K562 (cell line): ENCODE results near the gene NIN. TPM values are rescaled to one million over a fixed set of nuclear protein-coding genes. Genes with fewer than 3 reads are reported as not detected.

ENCODE experiments used
- ATAC-seq: fragments of 200-7000 bp; cut with Tn5 transposase; 3 replicates; pipeline ENCODE4 v1.9.1; 2020; ENCODE audit warnings: moderate library complexity
- BruUV-seq: library from RNA; stranded (reverse); fragments of 400-500 nt; replicated peaks from 2 replicates; lab custom pipeline; 2021; lab: Mats Ljungman, UMichigan
- CTCF ChIA-PET: fragments of 300-600 bp; formaldehyde crosslinking; extraction: SDS; loops from one replicate; lab custom pipeline; 2021; ENCODE audit warnings: low intra/inter-chr PET ratio; lab: Yijun Ruan, JAX
- POLR2A ChIA-PET: fragments of 300-600, 350-650 bp; sonication (Branson Sonifier 250); formaldehyde crosslinking; extraction: SDS; loops from one replicate; lab custom pipeline; 2021; ENCODE audit warnings: antibody characterized with exemption, inconsistent platforms; lab: Yijun Ruan, JAX
- DNase-seq, 4 experiments: peaks; one replicate each; pipeline versions ENCODE4 v3.0.0 to v3.0.0-alpha.2; 2011 to 2018; ENCODE audit warnings: low spot score in 3 of 4, mixed read lengths in 3 of 4; ENCODE audit errors: extremely low read depth in 1 of 4
- FAIRE-seq: peaks from 2 replicates; lab custom pipeline; 2011; peaks lifted over from hg19 to GRCh38; lab: Jason Lieb, UNC
- H2AFZ ChIP-seq: 2 replicates; pipeline ENCODE4 v1.6.0; 2011; ENCODE audit warnings: low read depth, low read length, control low read depth, inconsistent platforms
- H3K27ac ChIP-seq: fragments of 200-600 bp; 3 replicates; pipeline ENCODE4 v1.8.0; 2011; ENCODE audit warnings: low read depth, mild to moderate bottlenecking, control low read depth, inconsistent platforms, low read length, moderate library complexity, mixed read lengths; ENCODE audit errors: extremely low read depth
- H3K27me3 ChIP-seq, 2 experiments: fragments of 300-600 bp in 1 of 2; 2 replicates in 1 of 2; 3 replicates in 1 of 2; pipeline versions ENCODE4 v1.6.0 to v1.8.0; 2011; ENCODE audit warnings: inconsistent platforms in 2 of 2, low read length in 2 of 2, mild to moderate bottlenecking in 1 of 2, mixed read lengths in 1 of 2, moderate library complexity in 1 of 2; ENCODE audit not compliant: control insufficient read depth in 2 of 2, insufficient read depth in 2 of 2
- H3K36me3 ChIP-seq: fragments of 300-600 bp; 3 replicates; pipeline ENCODE4 v1.8.0; 2011; ENCODE audit warnings: mild to moderate bottlenecking, low read length, inconsistent platforms; ENCODE audit not compliant: control insufficient read depth, insufficient read depth
- H3K4me1 ChIP-seq, 2 experiments: fragments of 200-600 bp in 1 of 2; replicated peaks in 1 of 2; 2 replicates in 1 of 2; 3 replicates in 1 of 2; pipeline versions ENCODE4 v1.5.1 to v1.8.0; 2011; ENCODE audit warnings: inconsistent platforms in 2 of 2, low read length in 2 of 2, mild to moderate bottlenecking in 1 of 2, mixed read lengths in 1 of 2, moderate library complexity in 1 of 2; ENCODE audit not compliant: control insufficient read depth in 2 of 2, insufficient read depth in 2 of 2
- H3K4me2 ChIP-seq: 2 replicates; pipeline ENCODE4 v1.6.1; 2011; ENCODE audit warnings: low read length, control low read depth, inconsistent platforms, mixed read lengths; ENCODE audit not compliant: insufficient read depth
- H3K4me3 ChIP-seq: fragments of 200-600 bp; sonication (generic), shearing (Covaris generic); 2 replicates; pipeline ENCODE4 v1.5.1; 2016; ENCODE audit warnings: control low read depth, inconsistent platforms
- H3K79me2 ChIP-seq: fragments of 200-600 bp; 3 replicates; pipeline ENCODE4 v1.8.0; 2011; ENCODE audit warnings: low read length, inconsistent platforms; ENCODE audit not compliant: control insufficient read depth, insufficient read depth
- H3K9ac ChIP-seq, 2 experiments: 2 replicates each; pipeline versions ENCODE4 v1.6.0 to v1.6.1; 2011; ENCODE audit warnings: low read depth in 2 of 2, low read length in 2 of 2, control low read depth in 1 of 2, inconsistent platforms in 1 of 2, mild to moderate bottlenecking in 1 of 2, mixed read lengths in 1 of 2; ENCODE audit not compliant: insufficient read depth in 1 of 2
- H3K9me1 ChIP-seq: one replicate; pipeline ENCODE4 v1.6.0; 2011; ENCODE audit warnings: inconsistent platforms, mild to moderate bottlenecking, low read length, moderate library complexity; ENCODE audit not compliant: control insufficient read depth, insufficient read depth
- H3K9me3 ChIP-seq: replicated peaks from 2 replicates; pipeline ENCODE4 v1.5.1; 2011; ENCODE audit warnings: low read depth, low read length, inconsistent platforms; ENCODE audit not compliant: control insufficient read depth, insufficient read depth
- H4K20me1 ChIP-seq: replicated peaks from 2 replicates; pipeline ENCODE4 v1.6.1; 2011; ENCODE audit warnings: low read length, inconsistent platforms, mixed read lengths; ENCODE audit not compliant: control insufficient read depth, insufficient read depth
- GATA2 ChIP-seq: sonication (generic); formaldehyde crosslinking; IDR thresholded peaks from 2 replicates; pipeline ENCODE4 v1.4.0; 2020; ENCODE audit warnings: mild to moderate bottlenecking, missing genetic modification reagents
- IFI16 ChIP-seq: fragments of 250-450 bp; sonication (Bioruptor Pico); IDR thresholded peaks from 2 replicates; pipeline ENCODE4 v2.1.2; 2022; ENCODE audit warnings: mild to moderate bottlenecking, inconsistent platforms
- RB1 ChIP-seq: fragments of 450-650 bp; IDR thresholded peaks from 2 replicates; pipeline ENCODE4 v1.6.1; 2017; ENCODE audit warnings: low read depth, mild to moderate bottlenecking
- RCOR1 ChIP-seq, 2 experiments: IDR thresholded peaks; 2 replicates each; pipeline ENCODE4 v1.6.1; 2012; ENCODE audit warnings: low read depth in 2 of 2, low read length in 2 of 2, borderline replicate concordance in 1 of 2, improper control_type of control experiment in 1 of 2
- STAG1 ChIP-seq: sonication (generic); formaldehyde crosslinking; IDR thresholded peaks from 2 replicates; pipeline ENCODE4 v1.5.0; 2020; ENCODE audit warnings: missing genetic modification reagents, borderline replicate concordance
- WGBS: fragments of 100-300 bp; shearing (Covaris generic); methylation state at CpG from one replicate; pipeline ENCODE4 v1.1.6; 2016; ENCODE audit warnings: low coverage, mixed read lengths; ENCODE audit not compliant: insufficient coverage; ENCODE audit errors: missing lambda C conversion rate; 5-methylcytosine and 5-hydroxymethylcytosine counted together
- in situ Hi-C: fragments of 300-500 bp; cut with MboI; formaldehyde crosslinking; loops from 4 replicates; pipeline ENCODE4 v1.15.0; 2018; ENCODE audit warnings: inconsistent platforms, mixed read lengths
- intact Hi-C: fragments of 100-400 bp; cut with micrococcal nuclease; formaldehyde crosslinking; loops from 2 replicates; pipeline ENCODE4 v1.14.2; 2022
- polyA plus RNA-seq, 8 experiments: library from polyadenylated mRNA; depleted of rRNA in 4 of 8; stranded (reverse) in 5 of 8; unstranded in 3 of 8; fragments of >200 nt; fragmentation: Nextera tagmentation in 2 of 8; fragmentation: Illumina TruSeq in 1 of 8; extraction: Ambion mirVana in 2 of 8; extraction: Trizol in 1 of 8; gene quantifications; 2 replicates each; pipeline versions ENCODE4 v1.2.1 to v1.2.3, GENCODE V29; 2011 to 2014; ENCODE audit warnings: inconsistent platforms in 1 of 8, missing spikeins in 1 of 8
- total RNA-seq, 7 experiments: library from RNA; depleted of rRNA in 6 of 7; stranded (reverse); fragments of >200 nt in 6 of 7; fragmentation: Illumina TruSeq in 2 of 7; extraction: Trizol in 2 of 7; gene quantifications; 2 replicates each; pipeline versions ENCODE4 v1.2.1 to v1.2.3, GENCODE V29; 2011 to 2021; ENCODE audit warnings: low replicate concordance in 1 of 7
- TF ChIP-seq, protein P1 (sequence below): IDR thresholded peaks from 2 replicates; pipeline ENCODE4 v1.6.1; 2012; ENCODE audit warnings: low read depth, low read length, improper control_type of control experiment, borderline replicate concordance
- TF ChIP-seq, protein P2 (sequence below), 2 experiments: fragments of 450-650 bp; formaldehyde crosslinking in 1 of 2; IDR thresholded peaks; 2 replicates each; pipeline versions ENCODE4 v1.4.0 to v1.6.1; 2014 to 2020; ENCODE audit warnings: mild to moderate bottlenecking in 2 of 2, borderline replicate concordance in 1 of 2, low read depth in 1 of 2

NIN gene
- total and polyA plus RNA-seq, 9 of the 15 experiments (the other 6 are each of a cell fraction or from before 2014, with no cell fraction given): 0.84 to 8.4 (median 5.0) TPM

DNA sequence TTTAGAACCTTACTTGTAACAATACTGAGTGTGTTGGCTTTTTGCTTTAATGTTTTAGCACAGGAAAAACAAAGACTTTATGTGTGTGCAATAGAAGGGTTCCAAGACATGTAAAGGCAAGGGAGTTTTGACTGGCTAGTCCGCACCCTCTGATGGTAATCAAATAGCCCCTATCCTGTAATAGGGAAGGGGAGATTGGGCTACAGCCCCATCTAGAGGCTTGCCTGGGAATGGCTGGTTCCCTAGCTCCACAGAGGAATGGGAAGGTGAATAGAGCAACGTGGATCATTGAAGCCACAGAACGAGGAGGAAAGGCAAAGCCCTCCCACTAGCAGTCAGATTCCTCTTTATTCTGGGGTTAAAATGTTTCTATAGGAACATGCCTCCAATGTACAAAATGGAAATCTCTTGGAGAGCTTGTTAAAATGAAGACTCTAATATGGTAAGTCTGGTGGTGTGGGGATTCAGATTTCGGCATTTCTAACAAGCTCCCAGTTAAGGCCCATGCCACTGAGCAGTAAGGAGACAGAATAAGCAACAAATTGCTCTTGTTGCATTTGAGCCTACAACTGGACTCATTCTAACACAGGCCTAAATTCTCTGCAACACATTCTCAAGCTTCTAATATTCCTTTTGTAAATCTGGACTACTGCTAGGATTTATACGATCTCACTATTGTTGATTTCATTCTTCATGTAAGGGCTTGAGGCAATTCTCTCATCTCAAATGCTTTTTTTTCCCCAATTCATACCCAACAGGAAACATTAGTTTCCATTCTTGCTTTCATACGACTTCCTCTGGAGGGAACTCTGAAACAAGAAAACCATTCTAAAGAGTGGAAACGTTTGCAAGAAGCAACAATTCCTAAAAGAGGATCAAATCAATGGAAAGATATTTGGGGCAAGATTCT lies 57.1 kb downstream of the NIN start:
- no peak overlapping the region for H3K4me2 ChIP-seq
- TF ChIP-seq GATA2 (CRISPR knock-in tag): 0 out of 2 replicates have a peak, but pooled peaks have one; percentile 21
- TF ChIP-seq, protein P1, sequence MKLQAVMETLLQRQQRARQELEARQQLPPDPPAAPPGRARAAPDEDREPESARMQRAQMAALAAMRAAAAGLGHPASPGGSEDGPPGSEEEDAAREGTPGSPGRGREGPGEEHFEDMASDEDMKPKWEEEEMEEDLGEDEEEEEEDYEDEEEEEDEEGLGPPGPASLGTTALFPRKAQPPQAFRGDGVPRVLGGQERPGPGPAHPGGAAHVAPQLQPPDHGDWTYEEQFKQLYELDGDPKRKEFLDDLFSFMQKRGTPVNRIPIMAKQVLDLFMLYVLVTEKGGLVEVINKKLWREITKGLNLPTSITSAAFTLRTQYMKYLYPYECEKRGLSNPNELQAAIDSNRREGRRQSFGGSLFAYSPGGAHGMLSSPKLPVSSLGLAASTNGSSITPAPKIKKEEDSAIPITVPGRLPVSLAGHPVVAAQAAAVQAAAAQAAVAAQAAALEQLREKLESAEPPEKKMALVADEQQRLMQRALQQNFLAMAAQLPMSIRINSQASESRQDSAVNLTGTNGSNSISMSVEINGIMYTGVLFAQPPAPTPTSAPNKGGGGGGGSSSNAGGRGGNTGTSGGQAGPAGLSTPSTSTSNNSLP: 0 out of 2 replicates have a peak, but pooled peaks have one; percentile 26
- TF ChIP-seq, protein P2, sequence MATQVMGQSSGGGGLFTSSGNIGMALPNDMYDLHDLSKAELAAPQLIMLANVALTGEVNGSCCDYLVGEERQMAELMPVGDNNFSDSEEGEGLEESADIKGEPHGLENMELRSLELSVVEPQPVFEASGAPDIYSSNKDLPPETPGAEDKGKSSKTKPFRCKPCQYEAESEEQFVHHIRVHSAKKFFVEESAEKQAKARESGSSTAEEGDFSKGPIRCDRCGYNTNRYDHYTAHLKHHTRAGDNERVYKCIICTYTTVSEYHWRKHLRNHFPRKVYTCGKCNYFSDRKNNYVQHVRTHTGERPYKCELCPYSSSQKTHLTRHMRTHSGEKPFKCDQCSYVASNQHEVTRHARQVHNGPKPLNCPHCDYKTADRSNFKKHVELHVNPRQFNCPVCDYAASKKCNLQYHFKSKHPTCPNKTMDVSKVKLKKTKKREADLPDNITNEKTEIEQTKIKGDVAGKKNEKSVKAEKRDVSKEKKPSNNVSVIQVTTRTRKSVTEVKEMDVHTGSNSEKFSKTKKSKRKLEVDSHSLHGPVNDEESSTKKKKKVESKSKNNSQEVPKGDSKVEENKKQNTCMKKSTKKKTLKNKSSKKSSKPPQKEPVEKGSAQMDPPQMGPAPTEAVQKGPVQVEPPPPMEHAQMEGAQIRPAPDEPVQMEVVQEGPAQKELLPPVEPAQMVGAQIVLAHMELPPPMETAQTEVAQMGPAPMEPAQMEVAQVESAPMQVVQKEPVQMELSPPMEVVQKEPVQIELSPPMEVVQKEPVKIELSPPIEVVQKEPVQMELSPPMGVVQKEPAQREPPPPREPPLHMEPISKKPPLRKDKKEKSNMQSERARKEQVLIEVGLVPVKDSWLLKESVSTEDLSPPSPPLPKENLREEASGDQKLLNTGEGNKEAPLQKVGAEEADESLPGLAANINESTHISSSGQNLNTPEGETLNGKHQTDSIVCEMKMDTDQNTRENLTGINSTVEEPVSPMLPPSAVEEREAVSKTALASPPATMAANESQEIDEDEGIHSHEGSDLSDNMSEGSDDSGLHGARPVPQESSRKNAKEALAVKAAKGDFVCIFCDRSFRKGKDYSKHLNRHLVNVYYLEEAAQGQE (IDR thresholded peaks at IDR 0.05; ENCODE audit: borderline replicate concordance): peak; percentile 67; the same call in 1 of the 2 replicates
- TF ChIP-seq, protein P2 (CRISPR knock-in tag; IDR thresholded peaks at IDR 0.05; ENCODE audit: low read depth): no peak
- TF ChIP-seq RCOR1 (IDR thresholded peaks at IDR 0.05; ENCODE audit: borderline replicate concordance in 1 of 2, low read depth in 2 of 2, low read length in 2 of 2): 0 out of 4 replicates have a peak, but pooled peaks of 1 of the 2 experiments have one; percentile 8
- 0 out of 2 replicates have a peak, but pooled peaks have one; percentile 18 for TF ChIP-seq RB1
- TF ChIP-seq IFI16: no peak
- peak; percentile 60; the same call in 1 of the 2 replicates for TF ChIP-seq STAG1 (CRISPR knock-in tag)

More for the DNA sequence above, 57.1 kb downstream of the NIN start:
- Histone ChIP-seq H3K36me3 (peaks cover 6% of the 10 kb centered on the region; the same call in 1 of the 3 replicates), H3K9ac (no peak overlapping the region), H3K79me2 (no peaks in the 10 kb centered on the region), H4K20me1 (no peaks in the 10 kb centered on the region), H3K4me3 (no peak overlapping the region), H3K27me3 (no peaks in the 10 kb centered on the region), H2AFZ (no peak overlapping the region), H3K4me1 (no peaks in the 10 kb centered on the region; a peak in 1 of 5 replicates), H3K27ac (no peak overlapping the region), H3K9me1 (no peaks in the 10 kb centered on the region), H3K9me3 (no peaks in the 10 kb centered on the region)
- ChIA-PET CTCF (interaction anchor here (1.0 to 3.5 kb wide), 3 partner anchors 175 to 453 kb away, joined by 3 to 16 read pairs (median 3); no protein-coding TSS in a partner anchor), POLR2A (interaction anchor here (0.7 kb wide), 1 partner anchor 97 kb away, joined by 3 read pairs; no protein-coding TSS in a partner anchor)
- DNase-seq (peak; percentile 51 to 62 (median 61)), ATAC-seq (peak; percentile 93), FAIRE-seq (peak; percentile 67)
- WGBS: 36% methylated on average over 7 of the region's 7 CpGs
- BruUV-seq: no TSS peak
- in situ Hi-C loops (loop anchor here (10.0 kb wide), 1 partner anchor 649 kb away; no protein-coding TSS in a partner anchor), intact Hi-C loops (loop anchor here (1.0 to 2.0 kb wide), 4 partner anchors 155 to 431 kb away; no protein-coding TSS in a partner anchor)
